NCI-H1694 (cell line): ENCODE measurements around the gene GRHL1.
"Not testable (repeated sequence)": the region's sequence is repeated elsewhere in the genome, so short reads cannot be mapped to it uniquely, and the experiment has no call there.

Source experiments
- DNase-seq: peaks from one replicate; lab custom pipeline; 2025; lab: John Stamatoyannopoulos, UW

The GRHL1 gene

GRCh38 chr2:10009811-10010781, 58.6 kb downstream of the GRHL1 start:
- no peak for DNase-seq

- not testable (repeated sequence) for DNase-seq
These were observed 59.5 kb downstream of the GRHL1 start for GRCh38 chr2:10010861-10011605.

GRCh38 chr2:10011606-10012325, 60.3 kb downstream of the GRHL1 start:
- DNase-seq, result not testable (repeated sequence)

- not testable (repeated sequence) for DNase-seq
These were observed 61.0 kb downstream of the GRHL1 start for GRCh38 chr2:10012366-10012962.

- DNase-seq, result no peak
These were observed 61.5 kb downstream of the GRHL1 start for GRCh38 chr2:10012963-10013461.

GRCh38 chr2:10013651-10014417, 62.3 kb downstream of the GRHL1 start:
- DNase-seq, result not testable (repeated sequence)

- DNase-seq, result no peak
These were observed 63.1 kb downstream of the GRHL1 start for GRCh38 chr2:10014418-10015190.

GRCh38 chr2:10015376-10015989, 64.0 kb downstream of the GRHL1 start:
- not testable (repeated sequence) for DNase-seq

- DNase-seq, result no peak
These were observed 64.7 kb downstream of the GRHL1 start for GRCh38 chr2:10016001-10016801.

- DNase-seq, result no peak
These were observed 65.3 kb downstream of the GRHL1 start for GRCh38 chr2:10016802-10017258.

- DNase-seq, result no peak
These were observed 65.9 kb downstream of the GRHL1 start for GRCh38 chr2:10017313-10017941.

GRCh38 chr2:10019174-10019573, 67.7 kb downstream of the GRHL1 start:
- DNase-seq, result no peak

GRCh38 chr2:10019602-10020400, 68.3 kb downstream of the GRHL1 start:
- DNase-seq, result no peak

GRCh38 chr2:10022041-10022421, 70.5 kb downstream of the GRHL1 start:
- DNase-seq, result no peak

- DNase-seq, result no peak
These were observed 71.0 kb downstream of the GRHL1 start for GRCh38 chr2:10022445-10022844.

GRCh38 chr2:10022966-10023662, 71.6 kb downstream of the GRHL1 start:
- no peak for DNase-seq
